ENCODE results near the gene JAK1. TPM values are rescaled to one million over a fixed set of nuclear protein-coding genes. Genes with fewer than 3 reads are reported as not detected.
"Not testable (repeated sequence)": the region's sequence is repeated elsewhere in the genome, so short reads cannot be mapped to it uniquely, and the experiment has no call there.

Gene JAK1
- total and polyA plus RNA-seq, 2 experiments from 2014 or later: 24.9 to 41.3 TPM

- no peaks in the 10 kb centered on the region for H3K36me3 ChIP-seq
- H3K9me3 ChIP-seq (ENCODE audit: low read depth): no peaks in the 10 kb centered on the region
- TF ChIP-seq CTCF (IDR thresholded peaks at IDR 0.05; ENCODE audit: low read depth, low read length): no peak
- H3K4me1 ChIP-seq (ENCODE audit: low read depth): no peaks in the 10 kb centered on the region
- H3K27ac ChIP-seq: no peak overlapping the region
- H3K27me3 ChIP-seq: no peaks in the 10 kb centered on the region
- no peak overlapping the region for H3K4me3 ChIP-seq
- peak in 1 of 2 donors; percentile 21 for DNase-seq (ENCODE audit: low read depth in 1 of 2, low spot score in 1 of 2)
These were observed 143.7 kb downstream of the JAK1 start for GRCh38 chr1:64822621-64823020.

- H3K4me3 ChIP-seq; H3K9me3 ChIP-seq (ENCODE audit: low read depth); H3K36me3 ChIP-seq; H3K27me3 ChIP-seq; H3K4me1 ChIP-seq (ENCODE audit: low read depth); DNase-seq (ENCODE audit: low read depth in 1 of 2, low spot score in 1 of 2); H3K27ac ChIP-seq: not testable (repeated sequence)
These were observed 145.8 kb downstream of the JAK1 start for GRCh38 chr1:64820572-64820971.

- not testable (repeated sequence) for H3K27ac ChIP-seq; H3K27me3 ChIP-seq; H3K9me3 ChIP-seq (ENCODE audit: low read depth); DNase-seq (ENCODE audit: low read depth in 1 of 2, low spot score in 1 of 2); H3K4me3 ChIP-seq; H3K4me1 ChIP-seq (ENCODE audit: low read depth)
- H3K36me3 ChIP-seq: peaks cover 12% of the 10 kb centered on the region
These were observed 149.0 kb downstream of the JAK1 start for GRCh38 chr1:64817364-64817763.

- H3K27me3 ChIP-seq: no peaks in the 10 kb centered on the region
- no peak for TF ChIP-seq CTCF (IDR thresholded peaks at IDR 0.05; ENCODE audit: low read depth, low read length)
- no peak overlapping the region for H3K4me3 ChIP-seq
- H3K9me3 ChIP-seq (ENCODE audit: low read depth): no peaks in the 10 kb centered on the region
- DNase-seq (ENCODE audit: low read depth in 1 of 2, low spot score in 1 of 2): no peak
- no peak overlapping the region for H3K27ac ChIP-seq
- H3K36me3 ChIP-seq: peaks cover 12% of the 10 kb centered on the region
- no peaks in the 10 kb centered on the region for H3K4me1 ChIP-seq (ENCODE audit: low read depth)
These were observed 151.9 kb downstream of the JAK1 start for GRCh38 chr1:64814427-64814826.

GRCh38 chr1:64811131-64811530 is 155.2 kb downstream of the JAK1 start:
- Histone ChIP-seq H3K4me1 (ENCODE audit: low read depth) (peaks cover 3% of the 10 kb centered on the region), H3K27ac (no peak overlapping the region), H3K27me3 (no peaks in the 10 kb centered on the region), H3K9me3 (ENCODE audit: low read depth) (no peaks in the 10 kb centered on the region), H3K36me3 (peaks cover 12% of the 10 kb centered on the region), H3K4me3 (no peak overlapping the region)
- TF ChIP-seq CTCF (IDR thresholded peaks at IDR 0.05; ENCODE audit: low read depth, low read length): no peak
- no peak for DNase-seq (ENCODE audit: low read depth in 1 of 2, low spot score in 1 of 2)

- H3K27ac ChIP-seq: no peak overlapping the region
- no peak overlapping the region for H3K4me3 ChIP-seq
- no peak for TF ChIP-seq CTCF (IDR thresholded peaks at IDR 0.05; ENCODE audit: low read depth, low read length)
- no peaks in the 10 kb centered on the region for H3K9me3 ChIP-seq (ENCODE audit: low read depth)
- no peaks in the 10 kb centered on the region for H3K27me3 ChIP-seq
- DNase-seq (ENCODE audit: low read depth in 1 of 2, low spot score in 1 of 2): no peak
- peaks cover 13% of the 10 kb centered on the region for H3K36me3 ChIP-seq
- peaks cover 3% of the 10 kb centered on the region for H3K4me1 ChIP-seq (ENCODE audit: low read depth)
These were observed 156.3 kb downstream of the JAK1 start for GRCh38 chr1:64810001-64810400.

GRCh38 chr1:64809309-64809708 is 157.0 kb downstream of the JAK1 start:
- H3K36me3 ChIP-seq: peaks cover 10% of the 10 kb centered on the region

More at GRCh38 chr1:64809309-64809708, 157.0 kb downstream of the JAK1 start:
- no peak for DNase-seq (ENCODE audit: low read depth in 1 of 2, low spot score in 1 of 2)
- Histone ChIP-seq H3K4me1 (ENCODE audit: low read depth) (peaks cover 3% of the 10 kb centered on the region), H3K4me3 (no peak overlapping the region), H3K9me3 (ENCODE audit: low read depth) (no peaks in the 10 kb centered on the region), H3K27ac (no peak overlapping the region), H3K27me3 (no peaks in the 10 kb centered on the region)
- no peak for TF ChIP-seq CTCF (IDR thresholded peaks at IDR 0.05; ENCODE audit: low read depth, low read length)
